NB4 (cell line): Measurements from ENCODE around the gene CECR2.

Source experiments
- CTCF ChIP-seq: IDR thresholded peaks from one replicate; pipeline ENCODE4 v1.5.1; 2012; ENCODE audit warnings: low read depth, low read length
- MAX ChIP-seq: IDR thresholded peaks from 2 replicates; pipeline ENCODE4 v1.6.1; 2011; ENCODE audit warnings: low read depth, low read length
- POLR2A ChIP-seq: IDR thresholded peaks from 2 replicates; pipeline ENCODE4 v1.6.1; 2011; ENCODE audit warnings: mild to moderate bottlenecking; ENCODE audit not compliant: insufficient read length; ENCODE audit errors: extremely low read depth

GRCh38 chr22:17578136-17578754, 209.0 kb downstream of the CECR2 start:
- TF ChIP-seq CTCF (no peak), POLR2A (no peak), MAX (no peak)
